H1 (cell line): ENCODE results near the gene HIPK2. TPM values are rescaled to one million over a fixed set of nuclear protein-coding genes. Genes with fewer than 3 reads are reported as not detected.
"Not testable (repeated sequence)": the region's sequence is repeated elsewhere in the genome, so short reads cannot be mapped to it uniquely, and the experiment has no call there.

Experiments used
- CTCF ChIA-PET: fragments of 300-600 bp; sonication (Branson Sonifier 250); formaldehyde crosslinking; loops from one replicate; lab custom pipeline; 2021; ENCODE audit not compliant: partially characterized antibody; lab: Charles Lee
- POLR2A ChIA-PET: fragments of 300-600 bp; sonication (Branson Sonifier 250); formaldehyde crosslinking; loops from one replicate; lab custom pipeline; 2021; ENCODE audit warnings: inconsistent platforms; ENCODE audit not compliant: partially characterized antibody; lab: Charles Lee
- DNase-seq, 2 experiments: peaks; one replicate each; pipeline versions ENCODE4 v3.0.0 to v3.0.0-alpha.2; 2010 to 2022; ENCODE audit warnings: low spot score in 2 of 2, low read depth in 1 of 2, mixed read lengths in 1 of 2
- FAIRE-seq: peaks from 2 replicates; lab custom pipeline; 2011; peaks lifted over from hg19 to GRCh38; lab: Jason Lieb, UNC
- H2AFZ ChIP-seq: 2 replicates; pipeline ENCODE4 v1.8.1; 2012; ENCODE audit warnings: low read length, inconsistent platforms
- H2AK5ac ChIP-seq: 2 replicates; pipeline ENCODE4 v1.6.1; 2013; ENCODE audit warnings: low read depth, low read length
- H2BK120ac ChIP-seq: replicated peaks from 2 replicates; pipeline ENCODE3; 2013; ENCODE audit warnings: low read depth, low read length, inconsistent platforms
- H2BK12ac ChIP-seq: 2 replicates; pipeline ENCODE4 v1.6.1; 2013; ENCODE audit warnings: low read depth, low read length
- H2BK15ac ChIP-seq: 2 replicates; pipeline ENCODE4 v1.6.1; 2013; ENCODE audit warnings: low read length
- H2BK20ac ChIP-seq: 2 replicates; pipeline ENCODE4 v1.6.1; 2013; ENCODE audit warnings: low read length
- H2BK5ac ChIP-seq: 2 replicates; pipeline ENCODE4 v1.6.1; 2013; ENCODE audit warnings: low read depth, low read length
- H3K14ac ChIP-seq: 2 replicates; pipeline ENCODE4 v1.6.1; 2013; ENCODE audit warnings: inconsistent platforms; ENCODE audit not compliant: insufficient read length
- H3K18ac ChIP-seq: 2 replicates; pipeline ENCODE4 v1.6.1; 2013; ENCODE audit warnings: low read length; ENCODE audit errors: extremely low read depth
- H3K23ac ChIP-seq: 2 replicates; pipeline ENCODE4 v1.6.1; 2013; ENCODE audit warnings: inconsistent platforms; ENCODE audit not compliant: insufficient read length
- H3K23me2 ChIP-seq: 2 replicates; pipeline ENCODE4 v1.6.1; 2013; ENCODE audit warnings: low read depth, low read length
- H3K27ac ChIP-seq: 2 replicates; pipeline ENCODE4 v1.6.1; 2011; ENCODE audit warnings: low read depth, low read length, inconsistent platforms
- H3K27me3 ChIP-seq, 4 experiments: replicated peaks in 1 of 4; 1 replicate in 1 of 4; 2 replicates in 3 of 4; pipeline versions ENCODE4 v1.6.1 to v1.8.1; 2011 to 2013; ENCODE audit warnings: low read length in 3 of 4, mild to moderate bottlenecking in 3 of 4, inconsistent platforms in 2 of 4, mixed read lengths in 2 of 4, moderate library complexity in 1 of 4; ENCODE audit not compliant: control insufficient read depth in 3 of 4, insufficient read depth in 3 of 4; ENCODE audit errors: extremely low read depth in 1 of 4
- H3K36me3 ChIP-seq, 4 experiments: 2 replicates each; pipeline versions ENCODE4 v1.6.1 to v1.8.1; 2011 to 2013; ENCODE audit warnings: mild to moderate bottlenecking in 4 of 4, low read length in 3 of 4, moderate library complexity in 2 of 4, control low read depth in 1 of 4, inconsistent platforms in 1 of 4; ENCODE audit not compliant: insufficient read depth in 4 of 4, control insufficient read depth in 2 of 4
- H3K4ac ChIP-seq: replicated peaks from 2 replicates; pipeline ENCODE3; 2013; ENCODE audit warnings: low read length, low read depth, mixed read lengths, inconsistent platforms; ENCODE audit not compliant: insufficient read length
- H3K4me1 ChIP-seq, 4 experiments: replicated peaks in 1 of 4; 1 replicate in 1 of 4; 2 replicates in 3 of 4; pipeline versions ENCODE4 v1.6.1 to v1.8.1; 2011 to 2013; ENCODE audit warnings: low read length in 3 of 4, inconsistent platforms in 2 of 4, mixed read lengths in 1 of 4; ENCODE audit not compliant: insufficient read depth in 4 of 4, control insufficient read depth in 3 of 4
- H3K4me2 ChIP-seq, 2 experiments: 2 replicates each; pipeline versions ENCODE4 v1.6.1 to v1.8.1; 2011 to 2013; ENCODE audit warnings: low read depth in 2 of 2, low read length in 2 of 2, control low read depth in 1 of 2, inconsistent platforms in 1 of 2, mild to moderate bottlenecking in 1 of 2; ENCODE audit not compliant: insufficient read depth in 1 of 2
- H3K4me3 ChIP-seq, 4 experiments: fragments of 200-600, 300-600 bp in 1 of 4; sonication (generic), shearing (Covaris generic), sonication (Bioruptor Twin) in 1 of 4; 2 replicates each; pipeline versions ENCODE4 v1.5.1 to v1.8.1; 2011 to 2016; ENCODE audit warnings: low read length in 4 of 4, low read depth in 3 of 4, control low read depth in 2 of 4, inconsistent platforms in 2 of 4, mild to moderate bottlenecking in 2 of 4, mixed read lengths in 1 of 4, moderate library complexity in 1 of 4; ENCODE audit not compliant: insufficient read depth in 2 of 4; ENCODE audit errors: extremely low read depth in 1 of 4
- H3K56ac ChIP-seq: replicated peaks from 2 replicates; pipeline ENCODE3; 2013; ENCODE audit warnings: low read depth, mild to moderate bottlenecking, mixed read lengths, low read length, inconsistent platforms; ENCODE audit not compliant: insufficient read length
- H3K79me1 ChIP-seq: 2 replicates; pipeline ENCODE4 v1.6.1; 2013; ENCODE audit warnings: low read depth, low read length, control low read depth
- H3K79me2 ChIP-seq, 2 experiments: 2 replicates each; pipeline versions ENCODE4 v1.6.1 to v1.8.1; 2012 to 2013; ENCODE audit warnings: low read length in 2 of 2, mild to moderate bottlenecking in 2 of 2, inconsistent platforms in 1 of 2; ENCODE audit not compliant: insufficient read depth in 2 of 2, control insufficient read depth in 1 of 2
- H3K9ac ChIP-seq, 4 experiments: replicated peaks in 1 of 4; 1 replicate in 1 of 4; 2 replicates in 3 of 4; pipeline versions ENCODE4 v1.6.1 to v1.8.1; 2011 to 2013; ENCODE audit warnings: low read depth in 3 of 4, low read length in 3 of 4, control low read depth in 2 of 4, mild to moderate bottlenecking in 2 of 4, moderate library complexity in 2 of 4, inconsistent platforms in 1 of 4; ENCODE audit errors: extremely low read depth in 1 of 4
- H3K9me3 ChIP-seq, 2 experiments: 2 replicates each; pipeline versions ENCODE4 v1.6.1 to v1.8.1; 2012 to 2013; ENCODE audit warnings: mild to moderate bottlenecking in 2 of 2, moderate library complexity in 2 of 2, control low read depth in 1 of 2, inconsistent platforms in 1 of 2, low read depth in 1 of 2, low read length in 1 of 2, mixed read lengths in 1 of 2; ENCODE audit not compliant: insufficient read depth in 2 of 2
- H4K20me1 ChIP-seq, 2 experiments: replicated peaks in 1 of 2; 2 replicates each; pipeline versions ENCODE3 to v1.8.1; 2011 to 2013; ENCODE audit warnings: inconsistent platforms in 2 of 2, low read length in 2 of 2, mild to moderate bottlenecking in 1 of 2; ENCODE audit not compliant: insufficient read depth in 2 of 2, control insufficient read depth in 1 of 2
- H4K5ac ChIP-seq: 2 replicates; pipeline ENCODE4 v1.6.1; 2013; ENCODE audit warnings: low read length, low read depth, mixed read lengths, inconsistent platforms; ENCODE audit not compliant: insufficient read length
- H4K8ac ChIP-seq: 2 replicates; pipeline ENCODE4 v1.8.0; 2013; ENCODE audit warnings: mild to moderate bottlenecking, moderate library complexity, low read length, inconsistent platforms; ENCODE audit not compliant: insufficient read depth; ENCODE audit errors: extremely low read depth
- H4K91ac ChIP-seq: replicated peaks from 2 replicates; pipeline ENCODE3; 2013; ENCODE audit warnings: low read length, mixed read lengths, inconsistent platforms; ENCODE audit not compliant: insufficient read length
- WGBS, 2 experiments: shearing (Covaris generic) in 1 of 2; methylation state at CpG; one replicate each; pipeline versions ENCODE4 v1.1.6 to v1.1.7; 2013 to 2015; ENCODE audit warnings: low lambda C conversion rate in 2 of 2, mixed read lengths in 2 of 2, inconsistent platforms in 1 of 2, low coverage in 1 of 2, missing lambda C conversion rate in 1 of 2; ENCODE audit not compliant: insufficient replicate concordance in 2 of 2, insufficient coverage in 1 of 2, insufficient read length in 1 of 2; ENCODE audit errors: extremely low coverage in 1 of 2, missing lambda C conversion rate in 1 of 2; 5-methylcytosine and 5-hydroxymethylcytosine counted together
- polyA plus RNA-seq, 7 experiments: library from polyadenylated mRNA; depleted of rRNA in 3 of 7; stranded (reverse) in 5 of 7; unstranded in 2 of 7; fragments of >200 nt in 5 of 7; fragments of 200-250 nt in 2 of 7; gene quantifications; 1 replicate in 5 of 7; 2 replicates in 1 of 7; 4 replicates in 1 of 7; pipeline versions ENCODE4 v1.2.1 to v1.2.3, GENCODE V29; 2011 to 2013; ENCODE audit warnings: missing spikeins in 2 of 7, mixed read lengths in 2 of 7
- total RNA-seq: library from RNA; stranded (reverse); fragmentation: NEBNext Ultra II Directional; extraction: Animal tissue kit (Norgen Biotek cat#: 25700); gene quantifications from 2 replicates; pipeline ENCODE4 v1.2.1, GENCODE V29; 2021

The HIPK2 gene
- total and polyA plus RNA-seq, 2 of the 8 experiments (the other 6 are each of a cell fraction or from before 2014, with no cell fraction given): 8.3 to 24.3 TPM

DNA sequence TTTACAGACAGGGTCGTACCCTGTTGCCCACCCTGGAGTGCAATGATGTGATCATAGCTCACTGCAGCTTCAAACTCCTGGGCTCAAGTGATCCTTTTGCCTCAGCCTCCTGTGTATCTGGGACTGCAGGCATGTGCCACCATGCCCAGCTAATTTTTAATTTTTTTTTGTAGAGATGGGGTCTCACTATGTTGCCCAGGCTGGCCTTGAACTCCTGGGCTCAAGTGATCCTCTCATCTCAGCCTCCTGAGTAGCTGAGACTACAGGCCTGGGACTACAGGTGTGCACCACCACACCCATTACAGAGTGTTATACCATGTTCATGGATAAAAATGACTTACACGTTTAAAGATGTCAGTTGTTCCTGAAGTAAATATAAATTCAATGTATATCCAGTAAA lies 166.2 kb downstream of the HIPK2 start:
- H3K79me1 ChIP-seq, H3K56ac ChIP-seq, H3K4ac ChIP-seq, H2BK20ac ChIP-seq, H3K23me2 ChIP-seq, H3K36me3 ChIP-seq, DNase-seq, H3K27ac ChIP-seq, H4K5ac ChIP-seq, H4K20me1 ChIP-seq, H2BK12ac ChIP-seq, H3K9ac ChIP-seq, FAIRE-seq, H3K4me3 ChIP-seq, H3K79me2 ChIP-seq, H3K23ac ChIP-seq, H4K91ac ChIP-seq, H3K14ac ChIP-seq, H3K27me3 ChIP-seq, H2AFZ ChIP-seq, H3K9me3 ChIP-seq, H3K4me2 ChIP-seq, H3K18ac ChIP-seq, H2BK15ac ChIP-seq, H2AK5ac ChIP-seq, H4K8ac ChIP-seq, H2BK5ac ChIP-seq, H2BK120ac ChIP-seq: not testable (repeated sequence)
- peaks cover 3 to 15% (median 7%) of the 10 kb centered on the region in 4 experiments; a peak in 6 of 7 replicates for H3K4me1 ChIP-seq
- ChIA-PET CTCF (interaction anchor here (0.7 to 4.5 kb wide), 4 partner anchors 10 to 175 kb away, joined by 3 to 27 read pairs (median 3); no protein-coding TSS in a partner anchor), POLR2A (interaction anchor here (1.2 kb wide), 1 partner anchor 72 kb away, joined by 3 read pairs; no protein-coding TSS in a partner anchor)
- 87% methylated on average over 2 of the region's 2 CpGs; no CpG with 5 or more reads in 1 of the 2 experiments for WGBS, 2 experiments
